WTC11 (cell line): Measurements from ENCODE around the gene IGSF10. TPM values are rescaled to one million over a fixed set of nuclear protein-coding genes. Genes with fewer than 3 reads are reported as not detected.

Experiments used
- ATAC-seq: fragments of 200-7000 bp; cut with Tn5 transposase; 2 replicates; pipeline ENCODE4 v1.10.0; 2021; ENCODE audit warnings: mild to moderate bottlenecking, moderate library complexity
- CTCF ChIA-PET: fragments of 300-600 bp; sonication (Branson Sonifier 250); formaldehyde crosslinking; loops from one replicate; lab custom pipeline; 2021; ENCODE audit warnings: antibody characterized with exemption; lab: Charles Lee
- POLR2A ChIA-PET: fragments of 350-600 bp; sonication (Branson Sonifier 250); formaldehyde crosslinking; loops from one replicate; lab custom pipeline; 2021; ENCODE audit warnings: antibody characterized with exemption; lab: Charles Lee
- DNase-seq: peaks from one replicate; pipeline ENCODE4 v3.0.0; 2021; ENCODE audit warnings: low spot score
- H3K27ac Mint-ChIP-seq: 2 replicates; pipeline ENCODE4 v1.8.0; 2021; ENCODE audit warnings: mixed read lengths
- H3K27me3 Mint-ChIP-seq: 2 replicates; pipeline ENCODE4 v1.8.0; 2021; ENCODE audit warnings: low read depth, mild to moderate bottlenecking, moderate library complexity, mixed read lengths
- H3K36me3 Mint-ChIP-seq: 2 replicates; pipeline ENCODE4 v1.8.0; 2021; ENCODE audit warnings: mixed read lengths
- H3K4me1 Mint-ChIP-seq: 2 replicates; pipeline ENCODE4 v1.8.0; 2022; ENCODE audit warnings: mixed read lengths
- H3K4me3 Mint-ChIP-seq: 2 replicates; pipeline ENCODE4 v1.8.0; 2021; ENCODE audit warnings: mild to moderate bottlenecking, moderate library complexity, mixed read lengths
- H3K9me3 Mint-ChIP-seq: 2 replicates; pipeline ENCODE4 v1.8.0; 2021; ENCODE audit warnings: mixed read lengths
- CREB1 ChIP-seq: sonication (generic); formaldehyde crosslinking; IDR thresholded peaks from 2 replicates; pipeline ENCODE4 v1.8.0; 2023; ENCODE audit warnings: mild to moderate bottlenecking, missing genetic modification reagents
- EMX1 ChIP-seq: fragments of 250-450 bp; sonication (Bioruptor Pico); IDR thresholded peaks from 2 replicates; pipeline ENCODE4 v1.8.0; 2021; ENCODE audit warnings: mild to moderate bottlenecking
- IRF2 ChIP-seq: sonication (generic); formaldehyde crosslinking; IDR thresholded peaks from 2 replicates; pipeline ENCODE4 v1.8.0; 2022; ENCODE audit warnings: low read depth, missing genetic modification reagents, borderline replicate concordance
- KAT7 ChIP-seq: sonication (generic); formaldehyde crosslinking; IDR thresholded peaks from 2 replicates; pipeline ENCODE4 v1.8.1; 2023; ENCODE audit warnings: missing genetic modification reagents, mild to moderate bottlenecking, borderline replicate concordance
- PRRX2 ChIP-seq: fragments of 250-450 bp; sonication (Bioruptor Pico); IDR thresholded peaks from 2 replicates; pipeline ENCODE4 v1.8.0; 2021; ENCODE audit warnings: mild to moderate bottlenecking
- SOX15 ChIP-seq: fragments of 250-450 bp; sonication (Bioruptor Pico); IDR thresholded peaks from 2 replicates; pipeline ENCODE4 v1.9.0; 2021; ENCODE audit warnings: mild to moderate bottlenecking
- ZBTB21 ChIP-seq: sonication (generic); formaldehyde crosslinking; IDR thresholded peaks from 2 replicates; pipeline ENCODE4 v1.8.1; 2023; ENCODE audit warnings: mild to moderate bottlenecking, missing genetic modification reagents, borderline replicate concordance
- ZNF423 ChIP-seq: fragments of 250-450 bp; sonication (Bioruptor Pico); IDR thresholded peaks from 2 replicates; pipeline ENCODE4 v2.1.2; 2022; ENCODE audit warnings: mild to moderate bottlenecking, moderate library complexity
- total RNA-seq: library from RNA; stranded (reverse); gene quantifications from 3 replicates; pipeline ENCODE4 v1.2.3, GENCODE V29; 2021
- TF ChIP-seq, protein P1 (sequence below): fragments of 250-450 bp; sonication (Bioruptor Pico); conservative IDR thresholded peaks from 2 replicates; pipeline ENCODE4 v1.9.0; 2021; ENCODE audit warnings: mild to moderate bottlenecking
- TF ChIP-seq, protein P2 (sequence below): sonication (generic); formaldehyde crosslinking; IDR thresholded peaks from 2 replicates; pipeline ENCODE4 v1.8.1; 2022; ENCODE audit warnings: low read depth, missing genetic modification reagents, borderline replicate concordance
- TF ChIP-seq, protein P3 (sequence below): sonication (generic); formaldehyde crosslinking; IDR thresholded peaks from 2 replicates; pipeline ENCODE4 v1.8.0; 2022; ENCODE audit warnings: mild to moderate bottlenecking, missing genetic modification reagents
- TF ChIP-seq, protein P4 (sequence below): fragments of 250-450 bp; sonication (Bioruptor Pico); IDR thresholded peaks from 2 replicates; pipeline ENCODE4 v1.9.0; 2021; ENCODE audit warnings: mild to moderate bottlenecking
- TF ChIP-seq, protein P5 (sequence below): fragments of 200-600 bp; IDR thresholded peaks from 2 replicates; pipeline ENCODE4 v1.8.0; 2022; ENCODE audit warnings: antibody characterized with exemption
- TF ChIP-seq, protein P6 (sequence below): sonication (generic); formaldehyde crosslinking; IDR thresholded peaks from 2 replicates; pipeline ENCODE4 v1.8.1; 2023; ENCODE audit warnings: mild to moderate bottlenecking, moderate library complexity, missing genetic modification reagents
- TF ChIP-seq, protein P7 (sequence below): sonication (generic); formaldehyde crosslinking; IDR thresholded peaks from 2 replicates; pipeline ENCODE4 v1.8.1; 2022; ENCODE audit warnings: mild to moderate bottlenecking, moderate library complexity, missing genetic modification reagents

IGSF10 gene
- total RNA-seq, 1 experiment from 2014 or later: 0.70 TPM

DNA sequence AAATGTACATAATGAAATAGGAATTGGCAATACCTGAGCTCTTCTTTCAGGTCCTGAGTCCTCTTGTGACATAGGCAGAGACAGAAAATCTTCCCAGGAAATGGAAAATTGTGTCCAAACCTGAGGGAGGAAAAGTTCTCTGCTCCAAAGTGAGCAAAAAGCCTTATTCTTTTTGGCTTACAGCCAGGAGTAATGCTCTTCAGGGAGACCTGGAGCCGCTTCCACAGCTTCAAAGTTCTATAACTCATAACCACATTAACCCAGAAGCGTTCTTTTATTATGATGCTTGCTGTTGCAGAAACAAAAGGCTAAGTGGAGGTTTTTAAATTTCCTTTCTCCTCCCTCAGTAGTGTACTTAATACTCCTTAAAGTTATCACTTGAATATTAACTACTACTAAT is 633 bp downstream of the IGSF10 start:
- DNase-seq (no peak), ATAC-seq (no peak)
- TF ChIP-seq CREB1 (CRISPR knock-in tag) (no peak), EMX1 (CRISPR knock-in tag) (no peak), ZNF423 (CRISPR knock-in tag) (no peak), IRF2 (CRISPR knock-in tag) (no peak), PRRX2 (CRISPR knock-in tag) (no peak), SOX15 (CRISPR knock-in tag) (no peak), ZBTB21 (no peak)
- TF ChIP-seq, protein P1, sequence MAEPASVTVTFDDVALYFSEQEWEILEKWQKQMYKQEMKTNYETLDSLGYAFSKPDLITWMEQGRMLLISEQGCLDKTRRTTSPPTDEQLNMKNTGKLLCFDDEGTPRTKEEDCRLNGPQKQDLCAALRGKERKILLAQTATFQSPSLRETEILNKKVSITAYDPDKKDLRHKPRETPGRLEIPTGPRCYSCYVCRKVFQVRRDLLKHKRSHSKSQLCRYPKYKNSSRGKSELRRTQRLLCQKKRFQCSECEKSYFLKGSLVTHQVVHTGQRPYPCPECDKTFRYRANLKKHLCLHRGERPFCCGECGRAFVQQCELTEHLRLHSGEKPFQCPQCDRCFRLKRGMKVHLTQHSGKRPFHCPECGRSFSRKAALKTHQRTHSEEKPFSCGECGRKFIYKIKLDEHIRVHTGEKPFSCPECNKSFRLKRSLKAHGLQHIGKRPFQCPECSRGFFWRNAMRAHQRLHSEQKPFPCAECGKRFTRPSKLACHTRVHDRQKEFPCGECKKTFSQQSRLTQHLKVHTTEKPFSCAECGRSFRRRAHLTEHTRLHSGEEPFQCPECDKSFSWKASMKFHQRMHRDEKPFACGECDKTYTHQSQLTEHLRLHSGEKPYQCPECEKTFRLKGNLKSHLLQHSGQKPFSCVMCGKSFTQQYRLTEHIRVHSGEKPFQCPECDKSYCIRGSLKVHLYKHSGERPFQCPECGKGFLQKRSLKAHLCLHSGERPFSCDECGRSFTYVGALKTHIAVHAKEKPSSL (CRISPR knock-in tag): no peak
- TF ChIP-seq, protein P2, sequence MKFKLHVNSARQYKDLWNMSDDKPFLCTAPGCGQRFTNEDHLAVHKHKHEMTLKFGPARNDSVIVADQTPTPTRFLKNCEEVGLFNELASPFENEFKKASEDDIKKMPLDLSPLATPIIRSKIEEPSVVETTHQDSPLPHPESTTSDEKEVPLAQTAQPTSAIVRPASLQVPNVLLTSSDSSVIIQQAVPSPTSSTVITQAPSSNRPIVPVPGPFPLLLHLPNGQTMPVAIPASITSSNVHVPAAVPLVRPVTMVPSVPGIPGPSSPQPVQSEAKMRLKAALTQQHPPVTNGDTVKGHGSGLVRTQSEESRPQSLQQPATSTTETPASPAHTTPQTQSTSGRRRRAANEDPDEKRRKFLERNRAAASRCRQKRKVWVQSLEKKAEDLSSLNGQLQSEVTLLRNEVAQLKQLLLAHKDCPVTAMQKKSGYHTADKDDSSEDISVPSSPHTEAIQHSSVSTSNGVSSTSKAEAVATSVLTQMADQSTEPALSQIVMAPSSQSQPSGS (CRISPR knock-in tag): no peak
- TF ChIP-seq, protein P3, sequence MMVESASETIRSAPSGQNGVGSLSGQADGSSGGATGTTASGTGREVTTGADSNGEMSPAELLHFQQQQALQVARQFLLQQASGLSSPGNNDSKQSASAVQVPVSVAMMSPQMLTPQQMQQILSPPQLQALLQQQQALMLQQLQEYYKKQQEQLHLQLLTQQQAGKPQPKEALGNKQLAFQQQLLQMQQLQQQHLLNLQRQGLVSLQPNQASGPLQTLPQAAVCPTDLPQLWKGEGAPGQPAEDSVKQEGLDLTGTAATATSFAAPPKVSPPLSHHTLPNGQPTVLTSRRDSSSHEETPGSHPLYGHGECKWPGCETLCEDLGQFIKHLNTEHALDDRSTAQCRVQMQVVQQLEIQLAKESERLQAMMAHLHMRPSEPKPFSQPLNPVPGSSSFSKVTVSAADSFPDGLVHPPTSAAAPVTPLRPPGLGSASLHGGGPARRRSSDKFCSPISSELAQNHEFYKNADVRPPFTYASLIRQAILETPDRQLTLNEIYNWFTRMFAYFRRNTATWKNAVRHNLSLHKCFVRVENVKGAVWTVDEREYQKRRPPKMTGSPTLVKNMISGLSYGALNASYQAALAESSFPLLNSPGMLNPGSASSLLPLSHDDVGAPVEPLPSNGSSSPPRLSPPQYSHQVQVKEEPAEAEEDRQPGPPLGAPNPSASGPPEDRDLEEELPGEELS (CRISPR knock-in tag): no peak
- TF ChIP-seq, protein P4, sequence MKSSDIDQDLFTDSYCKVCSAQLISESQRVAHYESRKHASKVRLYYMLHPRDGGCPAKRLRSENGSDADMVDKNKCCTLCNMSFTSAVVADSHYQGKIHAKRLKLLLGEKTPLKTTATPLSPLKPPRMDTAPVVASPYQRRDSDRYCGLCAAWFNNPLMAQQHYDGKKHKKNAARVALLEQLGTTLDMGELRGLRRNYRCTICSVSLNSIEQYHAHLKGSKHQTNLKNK (CRISPR knock-in tag): no peak
- TF ChIP-seq, protein P5, sequence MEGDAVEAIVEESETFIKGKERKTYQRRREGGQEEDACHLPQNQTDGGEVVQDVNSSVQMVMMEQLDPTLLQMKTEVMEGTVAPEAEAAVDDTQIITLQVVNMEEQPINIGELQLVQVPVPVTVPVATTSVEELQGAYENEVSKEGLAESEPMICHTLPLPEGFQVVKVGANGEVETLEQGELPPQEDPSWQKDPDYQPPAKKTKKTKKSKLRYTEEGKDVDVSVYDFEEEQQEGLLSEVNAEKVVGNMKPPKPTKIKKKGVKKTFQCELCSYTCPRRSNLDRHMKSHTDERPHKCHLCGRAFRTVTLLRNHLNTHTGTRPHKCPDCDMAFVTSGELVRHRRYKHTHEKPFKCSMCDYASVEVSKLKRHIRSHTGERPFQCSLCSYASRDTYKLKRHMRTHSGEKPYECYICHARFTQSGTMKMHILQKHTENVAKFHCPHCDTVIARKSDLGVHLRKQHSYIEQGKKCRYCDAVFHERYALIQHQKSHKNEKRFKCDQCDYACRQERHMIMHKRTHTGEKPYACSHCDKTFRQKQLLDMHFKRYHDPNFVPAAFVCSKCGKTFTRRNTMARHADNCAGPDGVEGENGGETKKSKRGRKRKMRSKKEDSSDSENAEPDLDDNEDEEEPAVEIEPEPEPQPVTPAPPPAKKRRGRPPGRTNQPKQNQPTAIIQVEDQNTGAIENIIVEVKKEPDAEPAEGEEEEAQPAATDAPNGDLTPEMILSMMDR: no peak
- TF ChIP-seq, protein P6, sequence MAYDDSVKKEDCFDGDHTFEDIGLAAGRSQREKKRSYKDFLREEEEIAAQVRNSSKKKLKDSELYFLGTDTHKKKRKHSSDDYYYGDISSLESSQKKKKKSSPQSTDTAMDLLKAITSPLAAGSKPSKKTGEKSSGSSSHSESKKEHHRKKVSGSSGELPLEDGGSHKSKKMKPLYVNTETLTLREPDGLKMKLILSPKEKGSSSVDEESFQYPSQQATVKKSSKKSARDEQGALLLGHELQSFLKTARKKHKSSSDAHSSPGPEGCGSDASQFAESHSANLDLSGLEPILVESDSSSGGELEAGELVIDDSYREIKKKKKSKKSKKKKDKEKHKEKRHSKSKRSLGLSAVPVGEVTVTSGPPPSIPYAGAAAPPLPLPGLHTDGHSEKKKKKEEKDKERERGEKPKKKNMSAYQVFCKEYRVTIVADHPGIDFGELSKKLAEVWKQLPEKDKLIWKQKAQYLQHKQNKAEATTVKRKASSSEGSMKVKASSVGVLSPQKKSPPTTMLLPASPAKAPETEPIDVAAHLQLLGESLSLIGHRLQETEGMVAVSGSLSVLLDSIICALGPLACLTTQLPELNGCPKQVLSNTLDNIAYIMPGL (CRISPR knock-in tag): no peak
- Mint-ChIP-seq H3K27me3 (peaks cover 5% of the 10 kb centered on the region; the same call in 1 of the 2 replicates), H3K9me3 (no peaks in the 10 kb centered on the region), H3K36me3 (no peaks in the 10 kb centered on the region), H3K4me3 (peak overlapping the region; percentile 76), H3K4me1 (peaks cover 4% of the 10 kb centered on the region), H3K27ac (no peak overlapping the region)
- POLR2A ChIA-PET: no interaction called here
- CTCF ChIA-PET: interaction anchor here (0.6 to 0.9 kb wide), 2 partner anchors 21 to 67 kb away, joined by 3 to 6 read pairs; no protein-coding TSS in a partner anchor

DNA sequence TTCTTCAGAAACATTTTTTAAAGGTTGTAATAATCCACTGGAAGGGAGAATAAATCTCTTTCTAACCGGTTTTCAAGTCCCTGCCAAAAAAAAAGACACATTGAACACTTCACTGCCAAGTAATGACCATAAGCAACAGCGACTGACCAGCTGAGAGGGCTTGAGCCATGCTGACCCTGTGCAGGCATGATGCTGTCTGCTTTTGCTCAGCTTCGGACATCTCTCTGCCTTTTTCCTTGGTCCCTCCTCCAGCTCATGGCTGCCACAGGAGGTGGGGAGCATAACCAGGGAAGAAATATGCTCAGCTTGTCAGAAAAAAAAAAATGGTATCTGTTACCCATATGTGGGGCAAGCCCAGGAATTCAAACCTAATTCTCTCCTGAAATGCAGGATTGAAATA is 1.5 kb downstream of the IGSF10 start:
- CTCF ChIA-PET: interaction anchor here (0.6 to 0.7 kb wide), 3 partner anchors 8 to 459 kb away, joined by 3 read pairs; no protein-coding TSS in a partner anchor
- Mint-ChIP-seq H3K27ac (no peak overlapping the region), H3K9me3 (no peaks in the 10 kb centered on the region), H3K27me3 (peaks cover 5% of the 10 kb centered on the region; the same call in 1 of the 2 replicates), H3K4me3 (no peak overlapping the region), H3K36me3 (no peaks in the 10 kb centered on the region), H3K4me1 (peaks cover 4% of the 10 kb centered on the region)
- DNase-seq (no peak), ATAC-seq (no peak)
- POLR2A ChIA-PET: interaction anchor here (0.7 kb wide), 1 partner anchor 393 kb away, joined by 3 read pairs; no protein-coding TSS in a partner anchor
- no peak for TF ChIP-seq KAT7 (CRISPR knock-in tag)
- TF ChIP-seq, protein P7, sequence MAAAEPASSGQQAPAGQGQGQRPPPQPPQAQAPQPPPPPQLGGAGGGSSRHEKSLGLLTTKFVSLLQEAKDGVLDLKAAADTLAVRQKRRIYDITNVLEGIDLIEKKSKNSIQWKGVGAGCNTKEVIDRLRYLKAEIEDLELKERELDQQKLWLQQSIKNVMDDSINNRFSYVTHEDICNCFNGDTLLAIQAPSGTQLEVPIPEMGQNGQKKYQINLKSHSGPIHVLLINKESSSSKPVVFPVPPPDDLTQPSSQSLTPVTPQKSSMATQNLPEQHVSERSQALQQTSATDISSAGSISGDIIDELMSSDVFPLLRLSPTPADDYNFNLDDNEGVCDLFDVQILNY (CRISPR knock-in tag): no peak
- TF ChIP-seq ZNF423 (CRISPR knock-in tag): no peak
